Measurements from ENCODE around the gene NUP98. TPM values are rescaled to one million over a fixed set of nuclear protein-coding genes. Genes with fewer than 3 reads are reported as not detected.

Gene NUP98
- total RNA-seq, 2 experiments from 2014 or later: 161 to 186 TPM

- Mint-ChIP-seq H3K27me3 (no peaks in the 10 kb centered on the region), H3K36me3 (ENCODE audit: low read depth) (peaks cover 74% of the 10 kb centered on the region), H3K4me3 (peak overlapping the region; percentile 77), H3K4me1 (ENCODE audit: low read depth) (peaks cover 83% of the 10 kb centered on the region), H3K9me3 (no peaks in the 10 kb centered on the region), H3K27ac (peak overlapping the region; percentile 95)
- DNase-seq: no peak
- peak overlapping the region; percentile 8 to 47 for H3K27ac ChIP-seq (ENCODE audit: low read depth in 1 of 2, low read length in 2 of 2)
- ChIA-PET CTCF (interaction anchor here (2.9 kb wide), 1 partner anchor 14 kb away, joined by 7 read pairs; no protein-coding TSS in a partner anchor), POLR2A (interaction anchor here (0.8 to 15.1 kb wide), 3 partner anchors 17 to 26 kb away, joined by 3 to 577 read pairs (median 3); partner anchors contain the start of genes PGAP2 and STIM1)
- peaks cover 52% of the 10 kb centered on the region for H3K36me3 ChIP-seq (ENCODE audit: insufficient read depth, low read length)
- no peaks in the 10 kb centered on the region for H3K27me3 ChIP-seq (ENCODE audit: control insufficient read depth in 1 of 2, insufficient read depth in 2 of 2, low read length in 2 of 2)
- TF ChIP-seq CTCF (IDR thresholded peaks at IDR 0.05): no peak
- peak overlapping the region; percentile 15 for H3K4me3 ChIP-seq (ENCODE audit: low read length)
- intact Hi-C loops (cut with DNase I, micrococcal nuclease): no loop called here
- peaks cover 92% of the 10 kb centered on the region for H3K4me1 ChIP-seq (ENCODE audit: insufficient read depth, low read length)
- no peaks in the 10 kb centered on the region for H3K9me3 ChIP-seq (ENCODE audit: control insufficient read depth in 1 of 2, insufficient read depth in 1 of 2, low read length in 2 of 2)
- ATAC-seq (ENCODE audit: poor library complexity): no peak
Observed at GRCh38 chr11:3834349-3834663, 37.0 kb upstream of the NUP98 start.

DNA sequence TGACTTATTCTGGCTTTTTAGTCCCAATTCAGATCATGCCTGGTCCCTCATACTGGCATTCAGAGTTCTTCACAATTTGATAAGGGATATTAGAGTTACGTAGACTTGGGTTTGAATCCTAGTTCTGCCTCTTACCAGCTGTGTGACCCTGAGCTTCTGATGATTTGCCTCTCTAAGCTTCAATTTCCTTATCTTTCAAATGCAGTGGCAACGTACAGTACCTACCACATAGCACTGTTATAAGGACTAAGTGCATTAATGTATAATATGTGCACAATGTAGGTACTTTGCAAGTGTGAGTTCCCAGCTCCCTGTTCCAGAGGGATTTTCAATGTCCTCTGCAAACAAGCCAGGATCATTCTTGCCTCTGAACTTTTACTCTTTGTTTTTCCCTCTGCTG lies 36.1 kb upstream of the NUP98 start:
- H3K36me3 Mint-ChIP-seq (ENCODE audit: low read depth): peaks cover 74% of the 10 kb centered on the region
- peak overlapping the region; percentile 31 to 33 for H3K27ac ChIP-seq (ENCODE audit: low read depth in 1 of 2, low read length in 2 of 2)
- intact Hi-C loops (cut with DNase I, micrococcal nuclease): no loop called here

DNA sequence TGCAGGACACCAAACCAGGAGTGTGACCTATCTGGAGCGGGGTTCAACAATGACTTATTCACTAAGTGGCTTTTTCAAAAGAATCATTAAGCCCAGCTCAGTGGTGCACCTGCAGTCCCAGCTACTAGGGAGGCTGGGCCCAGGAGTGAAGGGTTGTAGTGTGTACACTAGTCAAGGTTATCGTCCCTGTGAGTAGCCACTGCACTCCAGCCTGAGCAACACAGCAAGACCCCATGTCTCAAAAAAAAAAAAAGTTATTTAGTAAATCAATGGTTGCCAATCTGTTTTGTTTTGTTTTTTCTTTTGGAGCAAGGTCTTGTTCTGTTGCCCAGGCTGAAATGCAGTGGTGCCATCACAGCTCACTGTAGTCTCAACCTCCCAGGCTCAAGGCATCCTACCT lies 35.5 kb upstream of the NUP98 start:
- intact Hi-C loops (cut with DNase I, micrococcal nuclease): no loop called here

More for the DNA sequence above, 36.1 kb upstream of the NUP98 start:
- CTCF ChIA-PET: interaction anchor here (1.0 to 2.9 kb wide), 4 partner anchors 8 to 239 kb away, joined by 3 to 9 read pairs (median 6); partner anchors contain the start of gene STIM1
- no peak for TF ChIP-seq CTCF (IDR thresholded peaks at IDR 0.05)
- Mint-ChIP-seq H3K27me3 (no peaks in the 10 kb centered on the region), H3K27ac (peak overlapping the region; percentile 95), H3K4me3 (peak overlapping the region; percentile 77), H3K9me3 (no peaks in the 10 kb centered on the region), H3K4me1 (ENCODE audit: low read depth) (peaks cover 75% of the 10 kb centered on the region)
- POLR2A ChIA-PET: interaction anchor here (0.8 to 15.1 kb wide), 5 partner anchors 8 to 118 kb away, joined by 3 to 577 read pairs (median 4); partner anchors contain the start of genes PGAP2, RHOG and STIM1
- no peak overlapping the region for H3K4me3 ChIP-seq (ENCODE audit: low read length)
- ATAC-seq (ENCODE audit: poor library complexity) (no peak), DNase-seq (no peak)
- H3K27me3 ChIP-seq (ENCODE audit: control insufficient read depth in 1 of 2, insufficient read depth in 2 of 2, low read length in 2 of 2): no peaks in the 10 kb centered on the region
- peaks cover 87% of the 10 kb centered on the region for H3K4me1 ChIP-seq (ENCODE audit: insufficient read depth, low read length)
- peaks cover 58% of the 10 kb centered on the region for H3K36me3 ChIP-seq (ENCODE audit: insufficient read depth, low read length)
- no peaks in the 10 kb centered on the region for H3K9me3 ChIP-seq (ENCODE audit: control insufficient read depth in 1 of 2, insufficient read depth in 1 of 2, low read length in 2 of 2)

More for the DNA sequence above, 35.5 kb upstream of the NUP98 start:
- peaks cover 75% of the 10 kb centered on the region for H3K36me3 Mint-ChIP-seq (ENCODE audit: low read depth)
- Histone ChIP-seq H3K4me3 (ENCODE audit: low read length) (no peak overlapping the region), H3K36me3 (ENCODE audit: insufficient read depth, low read length) (peaks cover 63% of the 10 kb centered on the region), H3K9me3 (ENCODE audit: control insufficient read depth in 1 of 2, insufficient read depth in 1 of 2, low read length in 2 of 2) (no peaks in the 10 kb centered on the region), H3K27me3 (ENCODE audit: control insufficient read depth in 1 of 2, insufficient read depth in 2 of 2, low read length in 2 of 2) (no peaks in the 10 kb centered on the region), H3K27ac (ENCODE audit: low read depth in 1 of 2, low read length in 2 of 2) (peak overlapping the region; percentile 23 to 33), H3K4me1 (ENCODE audit: insufficient read depth, low read length) (peaks cover 84% of the 10 kb centered on the region)
- no peak for DNase-seq
- peak overlapping the region; percentile 38 for H3K4me3 Mint-ChIP-seq
- no peaks in the 10 kb centered on the region for H3K27me3 Mint-ChIP-seq
- peak overlapping the region; percentile 95 for H3K27ac Mint-ChIP-seq
- H3K4me1 Mint-ChIP-seq (ENCODE audit: low read depth): peaks cover 73% of the 10 kb centered on the region
- no peak for ATAC-seq (ENCODE audit: poor library complexity)
- TF ChIP-seq CTCF (IDR thresholded peaks at IDR 0.05): no peak
- H3K9me3 Mint-ChIP-seq: no peaks in the 10 kb centered on the region
- CTCF ChIA-PET: interaction anchor here (0.7 to 2.9 kb wide), 5 partner anchors 9 to 240 kb away, joined by 3 to 9 read pairs (median 4); partner anchors contain the start of gene STIM1
- POLR2A ChIA-PET: interaction anchor here (1.1 to 15.1 kb wide), 3 partner anchors 8 to 119 kb away, joined by 3 to 577 read pairs (median 24); partner anchors contain the start of genes RHOG and STIM1

All from CD4-positive, alpha-beta T cell (primary cell).